HG03521 (cell line): ENCODE measurements around the gene CPT1A.
"Not testable (repeated sequence)": the region's sequence is repeated elsewhere in the genome, so short reads cannot be mapped to it uniquely, and the experiment has no call there.

Experiments used
- ATAC-seq: cut with Tn5 transposase; IDR thresholded peaks from one replicate; pipeline ENCODE4 v1.9.1; 2021; ENCODE audit warnings: mild to moderate bottlenecking, moderate library complexity; ENCODE audit not compliant: unreplicated experiment

The CPT1A gene

GRCh38 chr11:68841718-68842426, at the start of gene CPT1A:
TSS of gene CPT1A (minus strand) at chr11:68841916. CDS start at chr11:68815474, 26,442 bp downstream.
- ATAC-seq = peak; percentile 24

GRCh38 chr11:68890490-68891231, 48.9 kb upstream of the CPT1A start:
- no peak for ATAC-seq

GRCh38 chr11:68889948-68890446, 48.3 kb upstream of the CPT1A start:
- no peak for ATAC-seq

GRCh38 chr11:68884827-68885226, 43.1 kb upstream of the CPT1A start:
- not testable (repeated sequence) for ATAC-seq

GRCh38 chr11:68882391-68882790, 40.7 kb upstream of the CPT1A start:
- ATAC-seq = no peak

- no peak for ATAC-seq
Observed at GRCh38 chr11:68881320-68881719, 39.6 kb upstream of the CPT1A start.

GRCh38 chr11:68880851-68881250, 39.1 kb upstream of the CPT1A start:
- ATAC-seq = no peak

- no peak for ATAC-seq
Observed at GRCh38 chr11:68878022-68878421, 36.3 kb upstream of the CPT1A start.

- ATAC-seq = no peak
Observed at GRCh38 chr11:68872216-68873003, 30.7 kb upstream of the CPT1A start.

- ATAC-seq = no peak
Observed at GRCh38 chr11:68870470-68870869, 28.8 kb upstream of the CPT1A start.

GRCh38 chr11:68868221-68868835, 26.6 kb upstream of the CPT1A start:
- no peak for ATAC-seq

GRCh38 chr11:68867066-68867465, 25.4 kb upstream of the CPT1A start:
- ATAC-seq = no peak

- ATAC-seq = no peak
Observed at GRCh38 chr11:68865241-68865640, 23.5 kb upstream of the CPT1A start.

GRCh38 chr11:68863553-68864265, 22.0 kb upstream of the CPT1A start:
- ATAC-seq = no peak

- ATAC-seq = no peak
Observed at GRCh38 chr11:68862421-68862820, 20.7 kb upstream of the CPT1A start.

- ATAC-seq = no peak
Observed at GRCh38 chr11:68859123-68859522, 17.4 kb upstream of the CPT1A start.

GRCh38 chr11:68857037-68857586, 15.4 kb upstream of the CPT1A start:
- ATAC-seq = no peak

- not testable (repeated sequence) for ATAC-seq
Observed at GRCh38 chr11:68856425-68857030, 14.8 kb upstream of the CPT1A start.

GRCh38 chr11:68855205-68855981, 13.7 kb upstream of the CPT1A start:
- no peak for ATAC-seq
